GM20431 (cell line): ENCODE data around the gene LRGUK.
"Not testable (repeated sequence)": the region's sequence is repeated elsewhere in the genome, so short reads cannot be mapped to it uniquely, and the experiment has no call there.

Experiments
- in situ Hi-C: fragments of 300-500 bp; cut with MseI, MboI; formaldehyde crosslinking; loops from one replicate; pipeline ENCODE4 v1.15.0; 2020; ENCODE audit warnings: low sequenced_read_pairs; ENCODE audit not compliant: unreplicated experiment

The LRGUK gene

GRCh38 chr7:134212576-134213546 is 85.7 kb downstream of the LRGUK start:
- in situ Hi-C loops, result no loop called here

- in situ Hi-C loops, result no loop called here
Observed at GRCh38 chr7:134220236-134220635, 93.1 kb downstream of the LRGUK start.

- in situ Hi-C loops, result not testable (repeated sequence)
Observed at GRCh38 chr7:134231296-134231695, 104.2 kb downstream of the LRGUK start.

GRCh38 chr7:134234216-134234615 is 107.1 kb downstream of the LRGUK start:
- in situ Hi-C loops, result no loop called here

- in situ Hi-C loops, result no loop called here
Observed at GRCh38 chr7:134245253-134245652, 118.1 kb downstream of the LRGUK start.

GRCh38 chr7:134246347-134246746 is 119.2 kb downstream of the LRGUK start:
- in situ Hi-C loops, result no loop called here

- in situ Hi-C loops, result no loop called here
Observed at GRCh38 chr7:134246761-134247160, 119.6 kb downstream of the LRGUK start.

- in situ Hi-C loops, result no loop called here
Observed at GRCh38 chr7:134248196-134248595, 121.1 kb downstream of the LRGUK start.

GRCh38 chr7:134254311-134254710 is 127.2 kb downstream of the LRGUK start:
- in situ Hi-C loops, result no loop called here

GRCh38 chr7:134255814-134256213 is 128.7 kb downstream of the LRGUK start:
- in situ Hi-C loops, result no loop called here

GRCh38 chr7:134262322-134262721 is 135.2 kb downstream of the LRGUK start:
- in situ Hi-C loops, result no loop called here

GRCh38 chr7:134276951-134277350 is 149.8 kb downstream of the LRGUK start:
- in situ Hi-C loops, result no loop called here

GRCh38 chr7:134278502-134279153 is 151.5 kb downstream of the LRGUK start:
- in situ Hi-C loops, result no loop called here

- in situ Hi-C loops, result no loop called here
Observed at GRCh38 chr7:134279336-134279735, 152.2 kb downstream of the LRGUK start.

- in situ Hi-C loops, result no loop called here
Observed at GRCh38 chr7:134279898-134280297, 152.8 kb downstream of the LRGUK start.

GRCh38 chr7:134280508-134280907 is 153.4 kb downstream of the LRGUK start:
- in situ Hi-C loops, result no loop called here

GRCh38 chr7:134284011-134284410 is 156.9 kb downstream of the LRGUK start:
- in situ Hi-C loops, result no loop called here

GRCh38 chr7:134284952-134285351 is 157.8 kb downstream of the LRGUK start:
- in situ Hi-C loops, result no loop called here

GRCh38 chr7:134287916-134288659 is 160.9 kb downstream of the LRGUK start:
- in situ Hi-C loops, result no loop called here

- in situ Hi-C loops, result no loop called here
Observed at GRCh38 chr7:134289423-134289822, 162.3 kb downstream of the LRGUK start.

- in situ Hi-C loops, result no loop called here
Observed at GRCh38 chr7:134289841-134290240, 162.7 kb downstream of the LRGUK start.
